Measurements from ENCODE around the gene PIGZ.

- no peak for TF ChIP-seq CTCF (conservative IDR thresholded peaks at IDR 0.05; ENCODE audit: low read depth, low read length)
- no peak for TF ChIP-seq EZH2 (IDR thresholded peaks at IDR 0.05; ENCODE audit: borderline replicate concordance, low read depth, low read length, poor library complexity, severe bottlenecking)
Measured at GRCh38 chr3:196968233-196969133, at the start of gene PIGZ.
